ENCODE results near the gene ARHGEF6.

The ARHGEF6 gene

GRCh38 chrX:136674270-136674985 lies 106.3 kb downstream of the ARHGEF6 start:
- H2AK5ac ChIP-seq (ENCODE audit: low read depth, low read length) = no peak overlapping the region
- no peak overlapping the region for H3K23ac ChIP-seq (ENCODE audit: low read depth, low read length, poor library complexity)
- no peaks in the 10 kb centered on the region for H3K36me3 ChIP-seq (replicated peaks in 1 of 2; ENCODE audit: control insufficient read depth in 2 of 2, insufficient read depth in 2 of 2, low read length in 2 of 2)
- H2BK15ac ChIP-seq (ENCODE audit: low read length) = no peak overlapping the region
- H2BK5ac ChIP-seq (ENCODE audit: low read length) = no peak overlapping the region
- H2AFZ ChIP-seq (ENCODE audit: low read length) = no peak overlapping the region
- WGBS, 2 donors (ENCODE audit: extremely low coverage in 2 of 2, insufficient read length in 2 of 2, insufficient replicate concordance in 1 of 2) = no CpG with 5 or more reads among the region's 5 CpGs
- H3K4ac ChIP-seq (ENCODE audit: low read length) = no peak overlapping the region
- no peak overlapping the region for H2BK120ac ChIP-seq (ENCODE audit: low read depth, low read length)
- DNase-seq (ENCODE audit: low spot score) = no peak
- H3K14ac ChIP-seq (ENCODE audit: low read length) = no peak overlapping the region
- H3K9me3 ChIP-seq (replicated peaks in 1 of 2; ENCODE audit: control insufficient read depth in 2 of 2, insufficient read depth in 1 of 2, low read depth in 1 of 2, low read length in 2 of 2) = no peaks in the 10 kb centered on the region
- H3K27me3 ChIP-seq (ENCODE audit: control insufficient read depth in 3 of 3, insufficient read depth in 3 of 3, low read depth in 1 of 3, low read length in 3 of 3) = peaks cover 0 to 4% (median 0%) of the 10 kb centered on the region in 3 experiments
- H3K79me1 ChIP-seq (ENCODE audit: low read depth, low read length) = no peaks in the 10 kb centered on the region
- no peak overlapping the region for H3K4me2 ChIP-seq (ENCODE audit: insufficient read depth, low read length, poor library complexity, severe bottlenecking)
- no peak overlapping the region for H2BK12ac ChIP-seq (ENCODE audit: low read length)
- no peak overlapping the region for H3K18ac ChIP-seq (ENCODE audit: low read length)
- H3K9ac ChIP-seq (ENCODE audit: low read depth, low read length, poor library complexity) = no peak overlapping the region
- no peak overlapping the region for H3K27ac ChIP-seq (replicated peaks; ENCODE audit: low read length)
- no peak overlapping the region for H4K91ac ChIP-seq (ENCODE audit: low read depth, low read length, poor library complexity)
- no peak overlapping the region for H3K4me3 ChIP-seq (ENCODE audit: low read length in 2 of 2)
- H3K4me1 ChIP-seq (ENCODE audit: control insufficient read depth in 2 of 2, insufficient read depth in 1 of 2, low read depth in 1 of 2, low read length in 2 of 2) = no peaks in the 10 kb centered on the region
- H4K8ac ChIP-seq (ENCODE audit: low read depth, low read length) = no peak overlapping the region

- Histone ChIP-seq H3K79me1 (ENCODE audit: low read depth, low read length) (no peaks in the 10 kb centered on the region), H2BK12ac (ENCODE audit: low read length) (no peak overlapping the region), H2AK5ac (ENCODE audit: low read depth, low read length) (no peak overlapping the region), H3K4ac (ENCODE audit: low read length) (no peak overlapping the region), H3K23ac (ENCODE audit: low read depth, low read length, poor library complexity) (no peak overlapping the region), H2BK120ac (ENCODE audit: low read depth, low read length) (no peak overlapping the region), H3K14ac (ENCODE audit: low read length) (no peak overlapping the region), H3K4me2 (ENCODE audit: insufficient read depth, low read length, poor library complexity, severe bottlenecking) (no peak overlapping the region), H3K9ac (ENCODE audit: low read depth, low read length, poor library complexity) (no peak overlapping the region), H3K4me3 (ENCODE audit: low read length in 2 of 2) (no peak overlapping the region), H4K8ac (ENCODE audit: low read depth, low read length) (no peak overlapping the region), H3K27me3 (ENCODE audit: control insufficient read depth in 3 of 3, insufficient read depth in 3 of 3, low read depth in 1 of 3, low read length in 3 of 3) (peaks cover 0 to 4% (median 0%) of the 10 kb centered on the region in 3 experiments), H2AFZ (ENCODE audit: low read length) (no peak overlapping the region), H3K4me1 (ENCODE audit: control insufficient read depth in 2 of 2, insufficient read depth in 1 of 2, low read depth in 1 of 2, low read length in 2 of 2) (peaks cover 0 to 2% of the 10 kb centered on the region in 2 donors), H2BK15ac (ENCODE audit: low read length) (no peak overlapping the region), H4K91ac (ENCODE audit: low read depth, low read length, poor library complexity) (no peak overlapping the region), H2BK5ac (ENCODE audit: low read length) (no peak overlapping the region), H3K18ac (ENCODE audit: low read length) (no peak overlapping the region), H3K36me3 (replicated peaks in 1 of 2; ENCODE audit: control insufficient read depth in 2 of 2, insufficient read depth in 2 of 2, low read length in 2 of 2) (no peaks in the 10 kb centered on the region), H3K9me3 (replicated peaks in 1 of 2; ENCODE audit: control insufficient read depth in 2 of 2, insufficient read depth in 1 of 2, low read depth in 1 of 2, low read length in 2 of 2) (no peaks in the 10 kb centered on the region), H3K27ac (replicated peaks; ENCODE audit: low read length) (no peak overlapping the region)
- no peak for DNase-seq (ENCODE audit: low spot score)
- WGBS, 2 donors (ENCODE audit: extremely low coverage in 2 of 2, insufficient read length in 2 of 2, insufficient replicate concordance in 1 of 2) = no CpG with 5 or more reads among the region's 3 CpGs
These were observed 109.6 kb downstream of the ARHGEF6 start for GRCh38 chrX:136671006-136671610.

GRCh38 chrX:136667446-136668168 lies 113.1 kb downstream of the ARHGEF6 start:
- Histone ChIP-seq H3K79me1 (ENCODE audit: low read depth, low read length) (no peaks in the 10 kb centered on the region), H3K18ac (ENCODE audit: low read length) (no peak overlapping the region), H3K27me3 (ENCODE audit: control insufficient read depth in 3 of 3, insufficient read depth in 3 of 3, low read depth in 1 of 3, low read length in 3 of 3) (peaks cover 0 to 2% (median 0%) of the 10 kb centered on the region in 3 experiments), H3K4me3 (ENCODE audit: low read length in 2 of 2) (no peak overlapping the region), H3K14ac (ENCODE audit: low read length) (no peak overlapping the region), H3K9ac (ENCODE audit: low read depth, low read length, poor library complexity) (no peak overlapping the region), H3K4ac (ENCODE audit: low read length) (no peak overlapping the region), H2BK5ac (ENCODE audit: low read length) (no peak overlapping the region), H3K4me1 (ENCODE audit: control insufficient read depth in 2 of 2, insufficient read depth in 1 of 2, low read depth in 1 of 2, low read length in 2 of 2) (peaks cover 0 to 2% of the 10 kb centered on the region in 2 donors), H3K9me3 (replicated peaks in 1 of 2; ENCODE audit: control insufficient read depth in 2 of 2, insufficient read depth in 1 of 2, low read depth in 1 of 2, low read length in 2 of 2) (peaks cover 0 to 8% of the 10 kb centered on the region in 2 donors), H2AFZ (ENCODE audit: low read length) (no peak overlapping the region), H2BK15ac (ENCODE audit: low read length) (no peak overlapping the region), H2BK120ac (ENCODE audit: low read depth, low read length) (no peak overlapping the region), H4K91ac (ENCODE audit: low read depth, low read length, poor library complexity) (no peak overlapping the region), H3K27ac (replicated peaks; ENCODE audit: low read length) (no peak overlapping the region), H3K23ac (ENCODE audit: low read depth, low read length, poor library complexity) (no peak overlapping the region), H3K36me3 (replicated peaks in 1 of 2; ENCODE audit: control insufficient read depth in 2 of 2, insufficient read depth in 2 of 2, low read length in 2 of 2) (no peaks in the 10 kb centered on the region), H2BK12ac (ENCODE audit: low read length) (no peak overlapping the region), H4K8ac (ENCODE audit: low read depth, low read length) (no peak overlapping the region), H2AK5ac (ENCODE audit: low read depth, low read length) (no peak overlapping the region), H3K4me2 (ENCODE audit: insufficient read depth, low read length, poor library complexity, severe bottlenecking) (no peak overlapping the region)
- no peak for DNase-seq (ENCODE audit: low spot score)
- WGBS, 2 donors (ENCODE audit: extremely low coverage in 2 of 2, insufficient read length in 2 of 2, insufficient replicate concordance in 1 of 2) = no CpG with 5 or more reads among the region's 10 CpGs

GRCh38 chrX:136666088-136666487 lies 114.6 kb downstream of the ARHGEF6 start:
- Histone ChIP-seq H3K18ac (ENCODE audit: low read length) (no peak overlapping the region), H3K9ac (ENCODE audit: low read depth, low read length, poor library complexity) (no peak overlapping the region), H3K9me3 (replicated peaks in 1 of 2; ENCODE audit: control insufficient read depth in 2 of 2, insufficient read depth in 1 of 2, low read depth in 1 of 2, low read length in 2 of 2) (peaks cover 0 to 8% of the 10 kb centered on the region in 2 donors), H3K4me1 (ENCODE audit: control insufficient read depth in 2 of 2, insufficient read depth in 1 of 2, low read depth in 1 of 2, low read length in 2 of 2) (peaks cover 0 to 2% of the 10 kb centered on the region in 2 donors), H3K36me3 (replicated peaks in 1 of 2; ENCODE audit: control insufficient read depth in 2 of 2, insufficient read depth in 2 of 2, low read length in 2 of 2) (no peaks in the 10 kb centered on the region), H3K4ac (ENCODE audit: low read length) (no peak overlapping the region), H2AFZ (ENCODE audit: low read length) (no peak overlapping the region), H3K27me3 (ENCODE audit: control insufficient read depth in 3 of 3, insufficient read depth in 3 of 3, low read depth in 1 of 3, low read length in 3 of 3) (peaks cover 0 to 4% (median 0%) of the 10 kb centered on the region in 3 experiments), H2BK5ac (ENCODE audit: low read length) (no peak overlapping the region), H2BK120ac (ENCODE audit: low read depth, low read length) (no peak overlapping the region), H3K14ac (ENCODE audit: low read length) (no peak overlapping the region), H4K91ac (ENCODE audit: low read depth, low read length, poor library complexity) (no peak overlapping the region), H3K4me3 (ENCODE audit: low read length in 2 of 2) (no peak overlapping the region), H3K27ac (replicated peaks; ENCODE audit: low read length) (no peak overlapping the region), H3K23ac (ENCODE audit: low read depth, low read length, poor library complexity) (no peak overlapping the region), H3K4me2 (ENCODE audit: insufficient read depth, low read length, poor library complexity, severe bottlenecking) (no peak overlapping the region), H2AK5ac (ENCODE audit: low read depth, low read length) (no peak overlapping the region), H2BK15ac (ENCODE audit: low read length) (no peak overlapping the region), H4K8ac (ENCODE audit: low read depth, low read length) (no peak overlapping the region), H2BK12ac (ENCODE audit: low read length) (no peak overlapping the region), H3K79me1 (ENCODE audit: low read depth, low read length) (no peaks in the 10 kb centered on the region)
- no CpG with 5 or more reads among the region's 1 CpG for WGBS, 2 donors (ENCODE audit: extremely low coverage in 2 of 2, insufficient read length in 2 of 2, insufficient replicate concordance in 1 of 2)
- no peak for DNase-seq (ENCODE audit: low spot score)

All from neuronal stem cell (in vitro differentiated cells).